ENCODE measurements around the gene MED13L.

DNA sequence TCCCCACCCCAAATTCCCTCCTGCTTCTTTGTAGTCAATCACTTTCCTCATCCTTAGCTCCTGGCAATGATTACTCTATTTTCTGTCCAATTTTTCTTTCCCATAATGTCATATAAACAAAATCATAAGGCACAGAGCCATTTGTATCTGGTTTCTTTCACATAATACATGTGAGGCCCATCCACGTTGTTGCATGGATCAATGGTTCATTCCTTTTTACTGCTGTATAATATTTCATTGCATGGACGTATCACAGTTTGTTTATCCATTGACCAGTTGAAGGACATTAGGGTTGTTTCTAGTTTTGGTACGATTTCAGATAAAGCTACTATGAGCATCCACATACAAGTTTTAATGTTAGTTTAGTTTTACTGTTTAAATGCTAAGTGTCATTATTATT lies 13.7 kb upstream of the MED13L start:
- TF ChIP-seq ZNF70 (CRISPR knock-in tag; IDR thresholded peaks at IDR 0.05) (no peak), CSDC2 (CRISPR knock-in tag; IDR thresholded peaks at IDR 0.05) (no peak), ZFP3 (CRISPR knock-in tag; IDR thresholded peaks at IDR 0.05) (no peak), TOX (CRISPR knock-in tag; IDR thresholded peaks at IDR 0.05; ENCODE audit: borderline replicate concordance) (no peak)
- TF ChIP-seq, protein P1, sequence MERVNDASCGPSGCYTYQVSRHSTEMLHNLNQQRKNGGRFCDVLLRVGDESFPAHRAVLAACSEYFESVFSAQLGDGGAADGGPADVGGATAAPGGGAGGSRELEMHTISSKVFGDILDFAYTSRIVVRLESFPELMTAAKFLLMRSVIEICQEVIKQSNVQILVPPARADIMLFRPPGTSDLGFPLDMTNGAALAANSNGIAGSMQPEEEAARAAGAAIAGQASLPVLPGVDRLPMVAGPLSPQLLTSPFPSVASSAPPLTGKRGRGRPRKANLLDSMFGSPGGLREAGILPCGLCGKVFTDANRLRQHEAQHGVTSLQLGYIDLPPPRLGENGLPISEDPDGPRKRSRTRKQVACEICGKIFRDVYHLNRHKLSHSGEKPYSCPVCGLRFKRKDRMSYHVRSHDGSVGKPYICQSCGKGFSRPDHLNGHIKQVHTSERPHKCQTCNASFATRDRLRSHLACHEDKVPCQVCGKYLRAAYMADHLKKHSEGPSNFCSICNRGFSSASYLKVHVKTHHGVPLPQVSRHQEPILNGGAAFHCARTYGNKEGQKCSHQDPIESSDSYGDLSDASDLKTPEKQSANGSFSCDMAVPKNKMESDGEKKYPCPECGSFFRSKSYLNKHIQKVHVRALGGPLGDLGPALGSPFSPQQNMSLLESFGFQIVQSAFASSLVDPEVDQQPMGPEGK (CRISPR knock-in tag; IDR thresholded peaks at IDR 0.05; ENCODE audit: borderline replicate concordance): no peak
- TF ChIP-seq, protein P2, sequence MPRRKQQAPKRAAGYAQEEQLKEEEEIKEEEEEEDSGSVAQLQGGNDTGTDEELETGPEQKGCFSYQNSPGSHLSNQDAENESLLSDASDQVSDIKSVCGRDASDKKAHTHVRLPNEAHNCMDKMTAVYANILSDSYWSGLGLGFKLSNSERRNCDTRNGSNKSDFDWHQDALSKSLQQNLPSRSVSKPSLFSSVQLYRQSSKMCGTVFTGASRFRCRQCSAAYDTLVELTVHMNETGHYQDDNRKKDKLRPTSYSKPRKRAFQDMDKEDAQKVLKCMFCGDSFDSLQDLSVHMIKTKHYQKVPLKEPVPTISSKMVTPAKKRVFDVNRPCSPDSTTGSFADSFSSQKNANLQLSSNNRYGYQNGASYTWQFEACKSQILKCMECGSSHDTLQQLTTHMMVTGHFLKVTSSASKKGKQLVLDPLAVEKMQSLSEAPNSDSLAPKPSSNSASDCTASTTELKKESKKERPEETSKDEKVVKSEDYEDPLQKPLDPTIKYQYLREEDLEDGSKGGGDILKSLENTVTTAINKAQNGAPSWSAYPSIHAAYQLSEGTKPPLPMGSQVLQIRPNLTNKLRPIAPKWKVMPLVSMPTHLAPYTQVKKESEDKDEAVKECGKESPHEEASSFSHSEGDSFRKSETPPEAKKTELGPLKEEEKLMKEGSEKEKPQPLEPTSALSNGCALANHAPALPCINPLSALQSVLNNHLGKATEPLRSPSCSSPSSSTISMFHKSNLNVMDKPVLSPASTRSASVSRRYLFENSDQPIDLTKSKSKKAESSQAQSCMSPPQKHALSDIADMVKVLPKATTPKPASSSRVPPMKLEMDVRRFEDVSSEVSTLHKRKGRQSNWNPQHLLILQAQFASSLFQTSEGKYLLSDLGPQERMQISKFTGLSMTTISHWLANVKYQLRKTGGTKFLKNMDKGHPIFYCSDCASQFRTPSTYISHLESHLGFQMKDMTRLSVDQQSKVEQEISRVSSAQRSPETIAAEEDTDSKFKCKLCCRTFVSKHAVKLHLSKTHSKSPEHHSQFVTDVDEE (CRISPR knock-in tag; IDR thresholded peaks at IDR 0.05): no peak
